SH-SY5Y (cell line): ENCODE measurements around the gene ENDOD1.

Source experiments
- GATA2 ChIP-seq: IDR thresholded peaks from 2 replicates; pipeline ENCODE4 v1.6.1; 2011; ENCODE audit warnings: mild to moderate bottlenecking, low read depth, low read length
- GATA3 ChIP-seq: IDR thresholded peaks from 2 replicates; pipeline ENCODE4 v1.6.1; 2011; ENCODE audit warnings: low read depth, mild to moderate bottlenecking, low read length, moderate library complexity

- TF ChIP-seq GATA2 (no peak), GATA3 (no peak)
These were observed 68.2 kb downstream of the ENDOD1 start for GRCh38 chr11:95157824-95158223.
